B cell (primary cell): Measurements from ENCODE around the gene TIAM2.

Source experiments
- EZH2 ChIP-seq: IDR thresholded peaks from 2 replicates; pipeline ENCODE4 v1.6.1; 2012; ENCODE audit warnings: borderline replicate concordance, low read depth, mild to moderate bottlenecking, moderate library complexity, low read length; ENCODE audit not compliant: insufficient read depth, poor library complexity, severe bottlenecking
- TF ChIP-seq, protein P1 (sequence below): fragments of 200-600 bp; IDR thresholded peaks from one replicate; pipeline ENCODE4 v1.8.0; 2022; ENCODE audit warnings: antibody characterized with exemption, mild to moderate bottlenecking

DNA sequence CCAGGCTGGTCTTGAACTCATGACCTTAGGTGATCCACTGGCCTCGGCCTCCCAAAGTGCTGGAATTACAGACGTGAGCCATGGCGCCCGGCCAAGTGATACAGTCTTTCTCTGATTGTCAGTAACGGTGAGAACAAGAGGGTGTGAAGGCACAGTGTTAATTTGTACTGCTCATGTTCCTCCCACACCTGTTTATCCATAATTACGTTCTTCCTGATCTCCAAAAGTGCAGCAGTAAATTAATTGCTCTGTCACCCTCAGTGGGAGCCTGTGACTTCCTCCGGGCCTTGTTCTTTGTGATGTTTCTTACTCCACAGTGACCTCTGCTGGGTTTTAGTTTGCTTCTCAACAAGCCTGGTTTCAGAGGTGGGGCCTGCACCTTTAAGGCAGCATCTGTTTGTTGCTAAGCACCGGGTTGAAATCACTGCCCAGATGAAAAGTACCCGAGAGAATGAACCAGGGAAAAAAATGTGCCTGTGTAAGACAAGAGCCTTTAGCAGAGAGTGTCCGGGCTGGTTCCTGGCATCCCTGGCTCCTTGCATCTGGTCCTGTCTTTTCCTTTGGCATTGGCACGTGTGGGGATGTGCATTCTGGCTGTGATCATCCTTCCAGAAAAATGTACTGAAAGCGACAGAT is 179.6 kb downstream of the TIAM2 start:
- TF ChIP-seq, protein P1, sequence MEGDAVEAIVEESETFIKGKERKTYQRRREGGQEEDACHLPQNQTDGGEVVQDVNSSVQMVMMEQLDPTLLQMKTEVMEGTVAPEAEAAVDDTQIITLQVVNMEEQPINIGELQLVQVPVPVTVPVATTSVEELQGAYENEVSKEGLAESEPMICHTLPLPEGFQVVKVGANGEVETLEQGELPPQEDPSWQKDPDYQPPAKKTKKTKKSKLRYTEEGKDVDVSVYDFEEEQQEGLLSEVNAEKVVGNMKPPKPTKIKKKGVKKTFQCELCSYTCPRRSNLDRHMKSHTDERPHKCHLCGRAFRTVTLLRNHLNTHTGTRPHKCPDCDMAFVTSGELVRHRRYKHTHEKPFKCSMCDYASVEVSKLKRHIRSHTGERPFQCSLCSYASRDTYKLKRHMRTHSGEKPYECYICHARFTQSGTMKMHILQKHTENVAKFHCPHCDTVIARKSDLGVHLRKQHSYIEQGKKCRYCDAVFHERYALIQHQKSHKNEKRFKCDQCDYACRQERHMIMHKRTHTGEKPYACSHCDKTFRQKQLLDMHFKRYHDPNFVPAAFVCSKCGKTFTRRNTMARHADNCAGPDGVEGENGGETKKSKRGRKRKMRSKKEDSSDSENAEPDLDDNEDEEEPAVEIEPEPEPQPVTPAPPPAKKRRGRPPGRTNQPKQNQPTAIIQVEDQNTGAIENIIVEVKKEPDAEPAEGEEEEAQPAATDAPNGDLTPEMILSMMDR, result peak; percentile 60
- no peak for TF ChIP-seq EZH2
